Activated effector memory CD4-positive, alpha-beta T cell treated with Interleukin-2 at 50 U/mL for 16 hours (primary cell): ENCODE data around the gene NHLH2.

Source experiments
- DNase-seq: peaks from one replicate; pipeline ENCODE4 v3.0.0-alpha.2; 2020

The NHLH2 gene

GRCh38 chr1:115837740-115838421, 3.0 kb downstream of the NHLH2 start:
- DNase-seq: no peak

- DNase-seq: no peak
Observed at GRCh38 chr1:115837341-115837739, 3.6 kb downstream of the NHLH2 start.

- no peak for DNase-seq
Observed at GRCh38 chr1:115833856-115834255, 7.1 kb downstream of the NHLH2 start.

- no peak for DNase-seq
Observed at GRCh38 chr1:115832651-115833050, 8.3 kb downstream of the NHLH2 start.

- no peak for DNase-seq
Observed at GRCh38 chr1:115830963-115831362, 10.0 kb downstream of the NHLH2 start.

- DNase-seq: no peak
Observed at GRCh38 chr1:115829947-115830346, 11.0 kb downstream of the NHLH2 start.

GRCh38 chr1:115829023-115829674, 11.8 kb downstream of the NHLH2 start:
- DNase-seq: no peak

- no peak for DNase-seq
Observed at GRCh38 chr1:115828101-115829022, 12.6 kb downstream of the NHLH2 start.

GRCh38 chr1:115827452-115828044, 13.4 kb downstream of the NHLH2 start:
- no peak for DNase-seq

GRCh38 chr1:115826628-115827027, 14.3 kb downstream of the NHLH2 start:
- no peak for DNase-seq

GRCh38 chr1:115822117-115822516, 18.8 kb downstream of the NHLH2 start:
- DNase-seq: no peak

- no peak for DNase-seq
Observed at GRCh38 chr1:115815694-115816093, 25.2 kb downstream of the NHLH2 start.

GRCh38 chr1:115814685-115815398, 26.1 kb downstream of the NHLH2 start:
- no peak for DNase-seq

- no peak for DNase-seq
Observed at GRCh38 chr1:115813727-115814126, 27.2 kb downstream of the NHLH2 start.

- DNase-seq: no peak
Observed at GRCh38 chr1:115811140-115811828, 29.6 kb downstream of the NHLH2 start.

- DNase-seq: no peak
Observed at GRCh38 chr1:115810609-115811008, 30.3 kb downstream of the NHLH2 start.

- DNase-seq: no peak
Observed at GRCh38 chr1:115809847-115810246, 31.1 kb downstream of the NHLH2 start.

GRCh38 chr1:115809076-115809475, 31.9 kb downstream of the NHLH2 start:
- DNase-seq: no peak

GRCh38 chr1:115807723-115808122, 33.2 kb downstream of the NHLH2 start:
- no peak for DNase-seq

- DNase-seq: no peak
Observed at GRCh38 chr1:115805597-115805996, 35.3 kb downstream of the NHLH2 start.

- no peak for DNase-seq
Observed at GRCh38 chr1:115802416-115802815, 38.5 kb downstream of the NHLH2 start.

GRCh38 chr1:115797486-115797885, 43.4 kb downstream of the NHLH2 start:
- DNase-seq: no peak
